ENCODE results near the gene RGR. TPM values are rescaled to one million over a fixed set of nuclear protein-coding genes. Genes with fewer than 3 reads are reported as not detected.
A peak's percentile ranks its signal among the peaks of the same experiment; 100 is the strongest.

RGR gene
- total and polyA plus RNA-seq, 7 donors: 0.10 to 0.28 (median 0.25) TPM; not detected in 4

DNA sequence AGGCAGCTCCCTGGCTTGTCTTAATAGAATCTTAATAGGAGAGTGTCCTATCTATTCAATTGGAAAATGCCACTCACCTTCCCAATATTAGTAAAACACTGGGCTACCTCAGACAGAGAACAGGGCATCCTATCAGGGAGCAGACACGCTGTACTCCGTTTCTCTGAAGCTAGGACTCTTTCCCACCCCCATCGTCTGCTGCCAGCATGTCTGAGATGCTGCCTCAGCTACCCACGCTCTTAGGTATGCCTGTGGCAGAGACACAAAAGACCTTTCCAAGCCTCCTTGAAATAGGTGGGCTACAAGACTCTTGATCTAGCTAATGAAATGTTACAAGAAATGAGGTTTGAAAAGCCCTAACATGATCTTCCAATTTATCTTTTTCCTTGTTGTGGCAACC is 17.0 kb upstream of the RGR start:
- H3K9me3 ChIP-seq: no peaks in the 10 kb centered on the region
- H3K27me3 ChIP-seq (ENCODE audit: insufficient read depth in 3 of 3, low read length in 2 of 3): peaks cover 0 to 3% (median 0%) of the 10 kb centered on the region in 3 donors
- intact Hi-C loops (cut with DNase I): no loop called here
- no peaks in the 10 kb centered on the region for H3K4me1 ChIP-seq
- no peak overlapping the region for H3K4me3 ChIP-seq
- H3K27ac ChIP-seq: no peak overlapping the region
- 67 to 71% (median 71%) methylated on average over 4 of the region's 4 CpGs for WGBS, 3 donors
- DNase-seq (no peak), ATAC-seq (no peak)
- no peaks in the 10 kb centered on the region for H3K36me3 ChIP-seq (ENCODE audit: insufficient read depth in 1 of 2, low read depth in 1 of 2)
- TF ChIP-seq, protein P1, sequence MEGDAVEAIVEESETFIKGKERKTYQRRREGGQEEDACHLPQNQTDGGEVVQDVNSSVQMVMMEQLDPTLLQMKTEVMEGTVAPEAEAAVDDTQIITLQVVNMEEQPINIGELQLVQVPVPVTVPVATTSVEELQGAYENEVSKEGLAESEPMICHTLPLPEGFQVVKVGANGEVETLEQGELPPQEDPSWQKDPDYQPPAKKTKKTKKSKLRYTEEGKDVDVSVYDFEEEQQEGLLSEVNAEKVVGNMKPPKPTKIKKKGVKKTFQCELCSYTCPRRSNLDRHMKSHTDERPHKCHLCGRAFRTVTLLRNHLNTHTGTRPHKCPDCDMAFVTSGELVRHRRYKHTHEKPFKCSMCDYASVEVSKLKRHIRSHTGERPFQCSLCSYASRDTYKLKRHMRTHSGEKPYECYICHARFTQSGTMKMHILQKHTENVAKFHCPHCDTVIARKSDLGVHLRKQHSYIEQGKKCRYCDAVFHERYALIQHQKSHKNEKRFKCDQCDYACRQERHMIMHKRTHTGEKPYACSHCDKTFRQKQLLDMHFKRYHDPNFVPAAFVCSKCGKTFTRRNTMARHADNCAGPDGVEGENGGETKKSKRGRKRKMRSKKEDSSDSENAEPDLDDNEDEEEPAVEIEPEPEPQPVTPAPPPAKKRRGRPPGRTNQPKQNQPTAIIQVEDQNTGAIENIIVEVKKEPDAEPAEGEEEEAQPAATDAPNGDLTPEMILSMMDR (IDR thresholded peaks at IDR 0.05): no peak

DNA sequence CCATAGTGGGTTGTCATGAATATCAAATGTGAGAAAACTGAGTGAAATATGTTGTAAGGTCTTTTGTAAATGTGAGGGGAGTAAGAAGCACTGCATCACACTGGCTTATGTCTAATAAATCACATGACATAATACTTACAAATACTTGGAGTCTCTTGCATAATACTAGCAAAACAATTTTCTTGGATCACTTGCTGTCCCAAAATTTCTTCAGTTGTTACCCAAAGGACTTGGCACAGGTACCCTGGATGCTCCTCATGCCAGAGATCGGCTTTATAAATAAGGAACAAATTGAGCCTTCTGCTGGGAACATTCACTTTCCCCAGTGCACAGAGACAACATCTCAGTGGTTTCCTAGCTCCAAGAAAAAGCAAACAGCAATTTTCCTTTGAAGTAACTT is 14.5 kb upstream of the RGR start:
- ATAC-seq (peak in 1 of 4 donors; percentile 49), DNase-seq (no peak)
- 25 to 50% (median 30%) methylated on average over 1 of the region's 1 CpG for WGBS, 3 donors
- TF ChIP-seq, protein P1 (IDR thresholded peaks at IDR 0.05): no peak
- H3K9me3 ChIP-seq: no peaks in the 10 kb centered on the region
- peaks cover 0 to 3% (median 0%) of the 10 kb centered on the region in 3 donors for H3K27me3 ChIP-seq (ENCODE audit: insufficient read depth in 3 of 3, low read length in 2 of 3)
- H3K27ac ChIP-seq: no peak overlapping the region
- intact Hi-C loops (cut with DNase I): no loop called here
- H3K36me3 ChIP-seq (ENCODE audit: insufficient read depth in 1 of 2, low read depth in 1 of 2): no peaks in the 10 kb centered on the region
- H3K4me3 ChIP-seq: no peak overlapping the region
- H3K4me1 ChIP-seq: no peaks in the 10 kb centered on the region

DNA sequence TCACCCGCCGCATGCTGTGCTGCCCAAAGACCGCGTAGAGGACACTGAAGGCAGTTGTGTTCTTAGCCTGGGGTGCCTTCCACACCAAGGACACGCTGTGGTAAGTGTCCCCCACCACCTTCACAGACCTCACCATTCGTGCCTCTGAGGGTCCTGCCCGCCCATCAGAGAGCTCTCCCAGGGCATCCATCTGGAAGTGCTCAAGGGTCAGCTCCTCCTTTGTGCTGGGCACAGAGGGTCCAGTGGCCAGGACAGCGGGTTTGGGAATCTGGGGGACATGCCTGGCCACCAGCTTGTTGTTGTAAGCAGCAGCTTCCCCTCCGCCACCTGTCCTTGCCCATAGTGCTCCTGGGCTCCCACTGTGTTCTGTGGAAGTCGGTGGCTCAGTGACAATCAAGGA is 12.5 kb upstream of the RGR start:
- WGBS, 3 donors: 85 to 89% (median 88%) methylated on average over 10 of the region's 10 CpGs

DNA sequence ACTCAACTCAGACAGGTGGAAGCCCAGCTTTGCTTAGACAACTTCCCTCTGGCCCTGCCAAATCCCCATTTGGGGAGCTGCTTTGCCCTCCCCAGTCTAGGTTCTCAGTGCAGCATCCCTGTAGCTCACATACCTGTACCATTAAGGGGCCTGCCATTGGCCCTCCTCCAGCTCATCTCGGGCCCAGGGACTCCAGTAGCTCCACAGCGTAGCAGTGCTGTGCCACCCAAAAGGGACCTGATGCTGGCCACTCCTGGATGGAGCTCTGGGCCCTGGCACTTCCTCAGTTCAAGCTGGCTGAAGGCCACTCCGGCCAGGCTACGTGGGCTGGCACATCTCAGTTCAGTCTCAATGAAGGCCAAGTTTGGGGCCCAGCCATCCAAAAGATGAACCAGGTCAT is 10.9 kb upstream of the RGR start:
- intact Hi-C loops (cut with DNase I): no loop called here
- Histone ChIP-seq H3K4me1 (no peaks in the 10 kb centered on the region), H3K4me3 (no peak overlapping the region), H3K9me3 (no peaks in the 10 kb centered on the region), H3K27me3 (ENCODE audit: insufficient read depth in 3 of 3, low read length in 2 of 3) (peaks cover 0 to 8% (median 3%) of the 10 kb centered on the region in 3 donors), H3K36me3 (ENCODE audit: insufficient read depth in 1 of 2, low read depth in 1 of 2) (no peaks in the 10 kb centered on the region), H3K27ac (no peak overlapping the region)
- no peak for ATAC-seq
- no peak for DNase-seq
- WGBS, 3 donors: 52 to 78% (median 55%) methylated on average over 4 of the region's 4 CpGs
- TF ChIP-seq, protein P1 (IDR thresholded peaks at IDR 0.05): no peak

More for the DNA sequence above, 12.5 kb upstream of the RGR start:
- ATAC-seq: no peak
- DNase-seq: no peak
- H3K4me3 ChIP-seq: no peak overlapping the region
- no peaks in the 10 kb centered on the region for H3K36me3 ChIP-seq (ENCODE audit: insufficient read depth in 1 of 2, low read depth in 1 of 2)
- no peaks in the 10 kb centered on the region for H3K4me1 ChIP-seq
- H3K27me3 ChIP-seq (ENCODE audit: insufficient read depth in 3 of 3, low read length in 2 of 3): peaks cover 0 to 8% (median 3%) of the 10 kb centered on the region in 3 donors
- intact Hi-C loops (cut with DNase I): no loop called here
- H3K9me3 ChIP-seq: no peaks in the 10 kb centered on the region
- TF ChIP-seq, protein P1 (IDR thresholded peaks at IDR 0.05): no peak
- H3K27ac ChIP-seq: no peak overlapping the region

DNA sequence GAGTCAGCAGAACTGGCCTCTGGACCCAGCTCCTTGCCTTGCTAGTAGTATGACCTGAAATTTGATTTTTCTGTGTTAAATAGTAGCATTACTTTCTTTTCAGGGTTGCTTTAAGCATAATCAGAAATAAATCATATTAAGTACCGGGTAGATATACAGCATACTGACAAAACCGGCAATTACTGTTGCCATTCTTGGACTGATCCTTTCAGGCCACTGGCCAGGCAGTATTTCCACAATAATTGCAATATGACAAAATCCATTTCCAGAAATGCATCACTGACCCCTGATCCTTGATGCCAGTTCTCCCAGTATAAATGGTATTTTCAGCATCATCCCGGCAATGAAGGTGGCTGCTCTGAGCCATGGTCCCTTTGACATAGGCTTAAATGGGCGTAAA is 10.4 kb upstream of the RGR start:
- Histone ChIP-seq H3K27me3 (ENCODE audit: insufficient read depth in 3 of 3, low read length in 2 of 3) (peaks cover 0 to 8% (median 3%) of the 10 kb centered on the region in 3 donors), H3K4me3 (no peak overlapping the region), H3K9me3 (no peaks in the 10 kb centered on the region), H3K27ac (no peak overlapping the region), H3K4me1 (no peaks in the 10 kb centered on the region), H3K36me3 (ENCODE audit: insufficient read depth in 1 of 2, low read depth in 1 of 2) (no peaks in the 10 kb centered on the region)
- DNase-seq (no peak), ATAC-seq (no peak)
- 73 to 90% (median 89%) methylated on average over 4 of the region's 4 CpGs for WGBS, 3 donors
- intact Hi-C loops (cut with DNase I): no loop called here
- TF ChIP-seq, protein P1 (IDR thresholded peaks at IDR 0.05): no peak
